DND-41 (cell line): Measurements from ENCODE around the gene TPK1.

Source experiments
- EZH2 ChIP-seq: IDR thresholded peaks from 3 replicates; pipeline ENCODE4 v1.6.1; 2012; ENCODE audit warnings: borderline replicate concordance, low read depth, mild to moderate bottlenecking, moderate library complexity, low read length, inconsistent platforms; ENCODE audit not compliant: severe bottlenecking
- TF ChIP-seq, protein P1 (sequence below): IDR thresholded peaks from 2 replicates; pipeline ENCODE4 v1.5.1; 2012; ENCODE audit warnings: borderline replicate concordance, low read length, moderate library complexity, mild to moderate bottlenecking; ENCODE audit not compliant: poor library complexity, severe bottlenecking; ENCODE audit errors: extremely low read depth

DNA sequence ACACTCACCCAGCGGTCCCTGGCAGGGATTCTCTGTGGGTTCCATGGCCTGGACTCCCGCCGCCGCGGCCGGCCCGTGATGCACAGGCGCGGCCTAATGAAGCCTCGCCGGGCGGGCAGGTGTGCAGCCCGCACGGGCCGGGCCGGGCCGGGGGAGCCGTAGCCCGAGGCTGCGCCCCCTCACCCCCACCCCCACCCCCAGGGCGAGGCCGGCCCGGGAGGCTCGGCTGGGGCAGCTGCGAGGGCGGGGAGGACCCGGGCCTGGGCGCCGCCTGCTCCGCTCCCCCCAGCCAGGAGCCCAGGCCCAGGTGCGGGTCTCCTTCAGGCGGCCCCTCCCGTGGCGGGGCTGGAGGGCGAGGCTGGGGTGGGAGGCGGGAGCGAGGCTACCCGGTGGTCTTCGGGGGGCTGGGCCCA, 432.2 kb downstream of the TPK1 start, which contains the start of gene NOBOX:
- TF ChIP-seq, protein P1, sequence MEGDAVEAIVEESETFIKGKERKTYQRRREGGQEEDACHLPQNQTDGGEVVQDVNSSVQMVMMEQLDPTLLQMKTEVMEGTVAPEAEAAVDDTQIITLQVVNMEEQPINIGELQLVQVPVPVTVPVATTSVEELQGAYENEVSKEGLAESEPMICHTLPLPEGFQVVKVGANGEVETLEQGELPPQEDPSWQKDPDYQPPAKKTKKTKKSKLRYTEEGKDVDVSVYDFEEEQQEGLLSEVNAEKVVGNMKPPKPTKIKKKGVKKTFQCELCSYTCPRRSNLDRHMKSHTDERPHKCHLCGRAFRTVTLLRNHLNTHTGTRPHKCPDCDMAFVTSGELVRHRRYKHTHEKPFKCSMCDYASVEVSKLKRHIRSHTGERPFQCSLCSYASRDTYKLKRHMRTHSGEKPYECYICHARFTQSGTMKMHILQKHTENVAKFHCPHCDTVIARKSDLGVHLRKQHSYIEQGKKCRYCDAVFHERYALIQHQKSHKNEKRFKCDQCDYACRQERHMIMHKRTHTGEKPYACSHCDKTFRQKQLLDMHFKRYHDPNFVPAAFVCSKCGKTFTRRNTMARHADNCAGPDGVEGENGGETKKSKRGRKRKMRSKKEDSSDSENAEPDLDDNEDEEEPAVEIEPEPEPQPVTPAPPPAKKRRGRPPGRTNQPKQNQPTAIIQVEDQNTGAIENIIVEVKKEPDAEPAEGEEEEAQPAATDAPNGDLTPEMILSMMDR, result no peak
- no peak for TF ChIP-seq EZH2
